ENCODE data around the gene ANP32B. TPM values are rescaled to one million over a fixed set of nuclear protein-coding genes. Genes with fewer than 3 reads are reported as not detected.
"Not testable (repeated sequence)": the region's sequence is repeated elsewhere in the genome, so short reads cannot be mapped to it uniquely, and the experiment has no call there.

ANP32B gene
- total RNA-seq, 2 donors from 2014 or later = 143 to 158 TPM

GRCh38 chr9:97954550-97954989 is 28.6 kb upstream of the ANP32B start:
- no peak overlapping the region for H3K4me3 Mint-ChIP-seq
- H3K36me3 Mint-ChIP-seq (ENCODE audit: low read depth) = peaks cover 2% of the 10 kb centered on the region
- H3K9me3 ChIP-seq (ENCODE audit: control insufficient read depth, low read length, poor library complexity, severe bottlenecking) = no peaks in the 10 kb centered on the region
- no peak overlapping the region for H3K27ac Mint-ChIP-seq
- ATAC-seq (peak; percentile 96), DNase-seq (peak in 2 of 3 donors; percentile 31 to 37)
- peaks cover 9% of the 10 kb centered on the region for H3K27me3 Mint-ChIP-seq
- peaks cover 5% of the 10 kb centered on the region for H3K4me1 Mint-ChIP-seq

- no peaks in the 10 kb centered on the region for H3K9me3 ChIP-seq (ENCODE audit: control insufficient read depth, low read length, poor library complexity, severe bottlenecking)
- DNase-seq (no peak), ATAC-seq (no peak)
- Mint-ChIP-seq H3K36me3 (ENCODE audit: low read depth) (no peaks in the 10 kb centered on the region), H3K4me1 (peaks cover 2% of the 10 kb centered on the region), H3K27ac (no peak overlapping the region), H3K4me3 (no peak overlapping the region), H3K27me3 (no peaks in the 10 kb centered on the region)
Measured at GRCh38 chr9:97956331-97956730, 26.8 kb upstream of the ANP32B start.

- no peaks in the 10 kb centered on the region for H3K9me3 ChIP-seq (ENCODE audit: control insufficient read depth, low read length, poor library complexity, severe bottlenecking)
- Mint-ChIP-seq H3K27ac (peak overlapping the region; percentile 49), H3K4me3 (no peak overlapping the region), H3K4me1 (peaks cover 2% of the 10 kb centered on the region), H3K27me3 (peaks cover 5% of the 10 kb centered on the region), H3K36me3 (ENCODE audit: low read depth) (no peaks in the 10 kb centered on the region)
- no peak for ATAC-seq
- DNase-seq = no peak
Measured at GRCh38 chr9:97958812-97959511, 24.2 kb upstream of the ANP32B start.

GRCh38 chr9:97959585-97959984 is 23.6 kb upstream of the ANP32B start:
- ATAC-seq (no peak), DNase-seq (no peak)
- peak overlapping the region; percentile 49 for H3K27ac Mint-ChIP-seq

GRCh38 chr9:97960678-97961328 is 22.3 kb upstream of the ANP32B start:
- H3K36me3 Mint-ChIP-seq (ENCODE audit: low read depth); H3K27me3 Mint-ChIP-seq; H3K27ac Mint-ChIP-seq; DNase-seq; H3K4me1 Mint-ChIP-seq; ATAC-seq; H3K4me3 Mint-ChIP-seq; H3K9me3 ChIP-seq (ENCODE audit: control insufficient read depth, low read length, poor library complexity, severe bottlenecking): not testable (repeated sequence)

More at GRCh38 chr9:97959585-97959984, 23.6 kb upstream of the ANP32B start:
- H3K9me3 ChIP-seq (ENCODE audit: control insufficient read depth, low read length, poor library complexity, severe bottlenecking) = no peaks in the 10 kb centered on the region
- H3K27me3 Mint-ChIP-seq = peaks cover 9% of the 10 kb centered on the region
- H3K4me3 Mint-ChIP-seq = no peak overlapping the region
- H3K4me1 Mint-ChIP-seq = peaks cover 2% of the 10 kb centered on the region
- H3K36me3 Mint-ChIP-seq (ENCODE audit: low read depth) = no peaks in the 10 kb centered on the region

- no peaks in the 10 kb centered on the region for H3K9me3 ChIP-seq (ENCODE audit: control insufficient read depth, low read length, poor library complexity, severe bottlenecking)
- Mint-ChIP-seq H3K4me3 (no peak overlapping the region), H3K36me3 (ENCODE audit: low read depth) (no peaks in the 10 kb centered on the region), H3K4me1 (peaks cover 2% of the 10 kb centered on the region), H3K27ac (no peak overlapping the region), H3K27me3 (peaks cover 9% of the 10 kb centered on the region)
- ATAC-seq (no peak), DNase-seq (no peak)
Measured at GRCh38 chr9:97961361-97961760, 21.8 kb upstream of the ANP32B start.

- H3K9me3 ChIP-seq (ENCODE audit: control insufficient read depth, low read length, poor library complexity, severe bottlenecking) = no peaks in the 10 kb centered on the region
- no peak overlapping the region for H3K27ac Mint-ChIP-seq
- H3K4me3 Mint-ChIP-seq = no peak overlapping the region
- H3K36me3 Mint-ChIP-seq (ENCODE audit: low read depth) = no peaks in the 10 kb centered on the region
- peaks cover 2% of the 10 kb centered on the region for H3K4me1 Mint-ChIP-seq
- no peak for DNase-seq
- no peak for ATAC-seq
- peaks cover 13% of the 10 kb centered on the region for H3K27me3 Mint-ChIP-seq
Measured at GRCh38 chr9:97962136-97962535, 21.0 kb upstream of the ANP32B start.

GRCh38 chr9:97962575-97962974 is 20.6 kb upstream of the ANP32B start:
- Mint-ChIP-seq H3K27me3 (peaks cover 15% of the 10 kb centered on the region), H3K4me3 (no peak overlapping the region), H3K27ac (no peak overlapping the region), H3K36me3 (ENCODE audit: low read depth) (no peaks in the 10 kb centered on the region), H3K4me1 (peaks cover 2% of the 10 kb centered on the region)
- H3K9me3 ChIP-seq (ENCODE audit: control insufficient read depth, low read length, poor library complexity, severe bottlenecking) = no peaks in the 10 kb centered on the region
- no peak for DNase-seq
- ATAC-seq = no peak

GRCh38 chr9:97963232-97963631 is 19.9 kb upstream of the ANP32B start:
- Mint-ChIP-seq H3K36me3 (ENCODE audit: low read depth) (peaks cover 2% of the 10 kb centered on the region), H3K27ac (no peak overlapping the region), H3K27me3 (peaks cover 20% of the 10 kb centered on the region), H3K4me1 (peaks cover 6% of the 10 kb centered on the region), H3K4me3 (no peak overlapping the region)
- DNase-seq (no peak), ATAC-seq (no peak)
- H3K9me3 ChIP-seq (ENCODE audit: control insufficient read depth, low read length, poor library complexity, severe bottlenecking) = no peaks in the 10 kb centered on the region

GRCh38 chr9:97964901-97965300 is 18.2 kb upstream of the ANP32B start:
- H3K9me3 ChIP-seq (ENCODE audit: control insufficient read depth, low read length, poor library complexity, severe bottlenecking) = no peaks in the 10 kb centered on the region
- H3K27me3 Mint-ChIP-seq = peaks cover 20% of the 10 kb centered on the region
- no peak overlapping the region for H3K27ac Mint-ChIP-seq
- H3K36me3 Mint-ChIP-seq (ENCODE audit: low read depth) = peaks cover 2% of the 10 kb centered on the region
- no peak overlapping the region for H3K4me3 Mint-ChIP-seq
- peaks cover 4% of the 10 kb centered on the region for H3K4me1 Mint-ChIP-seq
- DNase-seq (no peak), ATAC-seq (no peak)

- no peak for ATAC-seq
- Mint-ChIP-seq H3K36me3 (ENCODE audit: low read depth) (peaks cover 2% of the 10 kb centered on the region), H3K27me3 (peaks cover 20% of the 10 kb centered on the region), H3K27ac (no peak overlapping the region), H3K4me1 (peaks cover 4% of the 10 kb centered on the region), H3K4me3 (no peak overlapping the region)
- H3K9me3 ChIP-seq (ENCODE audit: control insufficient read depth, low read length, poor library complexity, severe bottlenecking) = no peaks in the 10 kb centered on the region
- DNase-seq = no peak
Measured at GRCh38 chr9:97966493-97966892, 16.6 kb upstream of the ANP32B start.

- no peak overlapping the region for H3K27ac Mint-ChIP-seq
- peaks cover 2% of the 10 kb centered on the region for H3K36me3 Mint-ChIP-seq (ENCODE audit: low read depth)
- H3K27me3 Mint-ChIP-seq = peaks cover 23% of the 10 kb centered on the region
- no peak for ATAC-seq
- DNase-seq = no peak
- H3K4me1 Mint-ChIP-seq = peaks cover 6% of the 10 kb centered on the region
- no peak overlapping the region for H3K4me3 Mint-ChIP-seq
- no peaks in the 10 kb centered on the region for H3K9me3 ChIP-seq (ENCODE audit: control insufficient read depth, low read length, poor library complexity, severe bottlenecking)
Measured at GRCh38 chr9:97969014-97969413, 14.1 kb upstream of the ANP32B start.

GRCh38 chr9:97970165-97970564 is 13.0 kb upstream of the ANP32B start:
- Mint-ChIP-seq H3K4me1 (peaks cover 6% of the 10 kb centered on the region), H3K27me3 (peaks cover 20% of the 10 kb centered on the region), H3K36me3 (ENCODE audit: low read depth) (peaks cover 2% of the 10 kb centered on the region), H3K27ac (no peak overlapping the region), H3K4me3 (no peak overlapping the region)
- H3K9me3 ChIP-seq (ENCODE audit: control insufficient read depth, low read length, poor library complexity, severe bottlenecking) = no peaks in the 10 kb centered on the region
- no peak for ATAC-seq
- no peak for DNase-seq

- ATAC-seq = no peak
- DNase-seq = no peak
- Mint-ChIP-seq H3K4me1 (peaks cover 5% of the 10 kb centered on the region), H3K36me3 (ENCODE audit: low read depth) (peaks cover under 1% of the 10 kb centered on the region), H3K27me3 (peaks cover 12% of the 10 kb centered on the region), H3K27ac (no peak overlapping the region), H3K4me3 (no peak overlapping the region)
- no peaks in the 10 kb centered on the region for H3K9me3 ChIP-seq (ENCODE audit: control insufficient read depth, low read length, poor library complexity, severe bottlenecking)
Measured at GRCh38 chr9:97972753-97973152, 10.4 kb upstream of the ANP32B start.
